Measurements from ENCODE around the gene METTL16.
"Not testable (repeated sequence)": the region's sequence is repeated elsewhere in the genome, so short reads cannot be mapped to it uniquely, and the experiment has no call there.

The METTL16 gene

GRCh38 chr17:2545393-2545792, 33.7 kb upstream of the METTL16 start:
- TF ChIP-seq ZFX (IDR thresholded peaks at IDR 0.05) (no peak), CTCF (conservative IDR thresholded peaks at IDR 0.05) (no peak)
- no peak overlapping the region for H3K27ac ChIP-seq

GRCh38 chr17:2542456-2542855, 30.8 kb upstream of the METTL16 start:
- TF ChIP-seq CTCF (conservative IDR thresholded peaks at IDR 0.05) (no peak), ZFX (IDR thresholded peaks at IDR 0.05) (no peak)
- no peak overlapping the region for H3K27ac ChIP-seq

GRCh38 chr17:2542056-2542455, 30.4 kb upstream of the METTL16 start:
- no peak overlapping the region for H3K27ac ChIP-seq
- TF ChIP-seq ZFX (IDR thresholded peaks at IDR 0.05) (no peak), CTCF (conservative IDR thresholded peaks at IDR 0.05) (no peak)

- H3K27ac ChIP-seq, result not testable (repeated sequence)
Observed at GRCh38 chr17:2537579-2537978, 25.9 kb upstream of the METTL16 start.

GRCh38 chr17:2532146-2532720, 20.5 kb upstream of the METTL16 start:
- no peak overlapping the region for H3K27ac ChIP-seq
- TF ChIP-seq ZFX (IDR thresholded peaks at IDR 0.05), result no peak
- no peak for TF ChIP-seq CTCF (conservative IDR thresholded peaks at IDR 0.05)

- not testable (repeated sequence) for H3K27ac ChIP-seq
Observed at GRCh38 chr17:2531243-2531954, 19.7 kb upstream of the METTL16 start.

GRCh38 chr17:2521775-2522410, 10.2 kb upstream of the METTL16 start:
- H3K27ac ChIP-seq, result not testable (repeated sequence)

GRCh38 chr17:2521257-2521656, 9.6 kb upstream of the METTL16 start:
- no peak for TF ChIP-seq CTCF (conservative IDR thresholded peaks at IDR 0.05)
- no peak for TF ChIP-seq ZFX (IDR thresholded peaks at IDR 0.05)
- no peak overlapping the region for H3K27ac ChIP-seq

- TF ChIP-seq CTCF (conservative IDR thresholded peaks at IDR 0.05) (no peak), ZFX (IDR thresholded peaks at IDR 0.05) (no peak)
Observed at GRCh38 chr17:2517539-2517938, 5.9 kb upstream of the METTL16 start.

More at GRCh38 chr17:2517539-2517938, 5.9 kb upstream of the METTL16 start:
- no peak overlapping the region for H3K27ac ChIP-seq

Measured in C4-2B (cell line).